Smooth muscle cell (in vitro differentiated cells): ENCODE results near the gene MN1. TPM values are rescaled to one million over a fixed set of nuclear protein-coding genes. Genes with fewer than 3 reads are reported as not detected.

Experiments used
- DNase-seq: peaks from one replicate; lab custom pipeline; 2025; ENCODE audit not compliant: unreplicated experiment; lab: John Stamatoyannopoulos, UW
- H2AFZ ChIP-seq: fragments of 200-600 bp; sonication (generic); 2 replicates; pipeline ENCODE4 v1.6.0; 2016; ENCODE audit warnings: antibody characterized with exemption, low read depth, mild to moderate bottlenecking
- H3F3A ChIP-seq: fragments of 200-600 bp; sonication (generic); 2 replicates; pipeline ENCODE4 v1.6.0; 2017; ENCODE audit warnings: antibody characterized with exemption, low read depth
- H3K27ac ChIP-seq: fragments of 200-600 bp; sonication (generic); 2 replicates; pipeline ENCODE4 v1.5.1; 2016; ENCODE audit warnings: low read depth, mild to moderate bottlenecking
- H3K27me3 ChIP-seq: fragments of 200-600 bp; sonication (generic); 2 replicates; pipeline ENCODE4 v1.6.1; 2016; ENCODE audit warnings: low read depth, mild to moderate bottlenecking
- H3K36me3 ChIP-seq: fragments of 200-600 bp; sonication (generic); 2 replicates; pipeline ENCODE4 v1.5.1; 2016; ENCODE audit warnings: low read depth
- H3K4me1 ChIP-seq: fragments of 200-600 bp; sonication (generic); 2 replicates; pipeline ENCODE4 v1.5.1; 2016; ENCODE audit warnings: low read depth
- H3K4me2 ChIP-seq: fragments of 200-600 bp; sonication (generic); 2 replicates; pipeline ENCODE4 v1.6.0; 2016; ENCODE audit warnings: mild to moderate bottlenecking
- H3K4me3 ChIP-seq: fragments of 200-600 bp; sonication (generic); 2 replicates; pipeline ENCODE4 v1.5.1; 2016; ENCODE audit warnings: mild to moderate bottlenecking
- H3K79me2 ChIP-seq: fragments of 200-600 bp; sonication (generic); 2 replicates; pipeline ENCODE4 v1.6.0; 2016; ENCODE audit warnings: low read depth, mild to moderate bottlenecking
- H3K9ac ChIP-seq: fragments of 200-600 bp; sonication (generic); 2 replicates; pipeline ENCODE4 v1.6.0; 2016; ENCODE audit warnings: low read depth
- H3K9me3 ChIP-seq: fragments of 200-600 bp; sonication (generic); replicated peaks from 2 replicates; pipeline ENCODE4 v1.5.1; 2016; ENCODE audit warnings: low read depth
- H4K20me1 ChIP-seq: fragments of 200-600 bp; sonication (generic); 2 replicates; pipeline ENCODE4 v1.6.0; 2016; ENCODE audit warnings: low read depth
- WGBS: methylation state at CpG from one replicate; pipeline ENCODE4 v1.1.7; 2016; ENCODE audit warnings: low lambda C conversion rate; 5-methylcytosine and 5-hydroxymethylcytosine counted together
- polyA plus RNA-seq: library from polyadenylated mRNA; unstranded; fragments of >200 nt; fragmentation: Nextera tagmentation; extraction: Ambion mirVana; gene quantifications from 2 replicates; pipeline ENCODE4 v1.2.1, GENCODE V29; 2016
- total RNA-seq: library from RNA; depleted of rRNA; stranded (reverse); fragments of >200 nt; gene quantifications from 2 replicates; pipeline ENCODE4 v1.2.3, GENCODE V29; 2014
- TF ChIP-seq, protein P1 (sequence below): fragments of 200-600 bp; sonication (generic); IDR thresholded peaks from 2 replicates; pipeline ENCODE4 v1.5.1; 2017; ENCODE audit warnings: borderline replicate concordance, mild to moderate bottlenecking, antibody characterized with exemption; ENCODE audit not compliant: insufficient read depth, poor library complexity, severe bottlenecking

MN1 gene
- total and polyA plus RNA-seq, 2 experiments from 2014 or later: 0.98 to 3.3 TPM

DNA sequence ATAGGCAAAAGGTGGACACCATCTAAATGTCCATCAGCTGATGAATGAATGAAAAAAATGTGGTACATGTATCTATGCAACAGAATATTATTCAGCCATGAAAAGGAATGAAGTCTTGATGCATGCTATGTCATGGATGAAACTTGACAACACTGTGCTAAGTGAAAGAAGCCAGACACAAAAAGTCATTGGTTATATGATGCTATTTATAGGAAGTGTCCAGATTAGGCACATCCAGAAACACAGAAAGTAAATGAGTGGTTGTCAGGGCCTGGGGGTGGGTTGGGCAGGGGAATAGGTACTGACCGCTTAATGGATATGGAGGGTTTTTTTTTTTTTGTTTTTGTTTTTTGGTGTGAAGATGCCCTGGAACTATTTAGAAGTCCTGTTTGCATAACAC lies 21.7 kb upstream of the MN1 start:
- DNase-seq: no peak
- Histone ChIP-seq H3F3A (no peaks in the 10 kb centered on the region), H3K79me2 (no peaks in the 10 kb centered on the region), H3K9me3 (no peaks in the 10 kb centered on the region), H3K9ac (no peak overlapping the region), H2AFZ (no peak overlapping the region), H4K20me1 (no peaks in the 10 kb centered on the region), H3K4me3 (no peak overlapping the region), H3K4me2 (no peak overlapping the region), H3K27me3 (no peaks in the 10 kb centered on the region), H3K27ac (no peak overlapping the region), H3K4me1 (no peaks in the 10 kb centered on the region), H3K36me3 (no peaks in the 10 kb centered on the region)
- 89% methylated on average over 1 of the region's 1 CpG for WGBS
- TF ChIP-seq, protein P1, sequence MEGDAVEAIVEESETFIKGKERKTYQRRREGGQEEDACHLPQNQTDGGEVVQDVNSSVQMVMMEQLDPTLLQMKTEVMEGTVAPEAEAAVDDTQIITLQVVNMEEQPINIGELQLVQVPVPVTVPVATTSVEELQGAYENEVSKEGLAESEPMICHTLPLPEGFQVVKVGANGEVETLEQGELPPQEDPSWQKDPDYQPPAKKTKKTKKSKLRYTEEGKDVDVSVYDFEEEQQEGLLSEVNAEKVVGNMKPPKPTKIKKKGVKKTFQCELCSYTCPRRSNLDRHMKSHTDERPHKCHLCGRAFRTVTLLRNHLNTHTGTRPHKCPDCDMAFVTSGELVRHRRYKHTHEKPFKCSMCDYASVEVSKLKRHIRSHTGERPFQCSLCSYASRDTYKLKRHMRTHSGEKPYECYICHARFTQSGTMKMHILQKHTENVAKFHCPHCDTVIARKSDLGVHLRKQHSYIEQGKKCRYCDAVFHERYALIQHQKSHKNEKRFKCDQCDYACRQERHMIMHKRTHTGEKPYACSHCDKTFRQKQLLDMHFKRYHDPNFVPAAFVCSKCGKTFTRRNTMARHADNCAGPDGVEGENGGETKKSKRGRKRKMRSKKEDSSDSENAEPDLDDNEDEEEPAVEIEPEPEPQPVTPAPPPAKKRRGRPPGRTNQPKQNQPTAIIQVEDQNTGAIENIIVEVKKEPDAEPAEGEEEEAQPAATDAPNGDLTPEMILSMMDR: no peak

DNA sequence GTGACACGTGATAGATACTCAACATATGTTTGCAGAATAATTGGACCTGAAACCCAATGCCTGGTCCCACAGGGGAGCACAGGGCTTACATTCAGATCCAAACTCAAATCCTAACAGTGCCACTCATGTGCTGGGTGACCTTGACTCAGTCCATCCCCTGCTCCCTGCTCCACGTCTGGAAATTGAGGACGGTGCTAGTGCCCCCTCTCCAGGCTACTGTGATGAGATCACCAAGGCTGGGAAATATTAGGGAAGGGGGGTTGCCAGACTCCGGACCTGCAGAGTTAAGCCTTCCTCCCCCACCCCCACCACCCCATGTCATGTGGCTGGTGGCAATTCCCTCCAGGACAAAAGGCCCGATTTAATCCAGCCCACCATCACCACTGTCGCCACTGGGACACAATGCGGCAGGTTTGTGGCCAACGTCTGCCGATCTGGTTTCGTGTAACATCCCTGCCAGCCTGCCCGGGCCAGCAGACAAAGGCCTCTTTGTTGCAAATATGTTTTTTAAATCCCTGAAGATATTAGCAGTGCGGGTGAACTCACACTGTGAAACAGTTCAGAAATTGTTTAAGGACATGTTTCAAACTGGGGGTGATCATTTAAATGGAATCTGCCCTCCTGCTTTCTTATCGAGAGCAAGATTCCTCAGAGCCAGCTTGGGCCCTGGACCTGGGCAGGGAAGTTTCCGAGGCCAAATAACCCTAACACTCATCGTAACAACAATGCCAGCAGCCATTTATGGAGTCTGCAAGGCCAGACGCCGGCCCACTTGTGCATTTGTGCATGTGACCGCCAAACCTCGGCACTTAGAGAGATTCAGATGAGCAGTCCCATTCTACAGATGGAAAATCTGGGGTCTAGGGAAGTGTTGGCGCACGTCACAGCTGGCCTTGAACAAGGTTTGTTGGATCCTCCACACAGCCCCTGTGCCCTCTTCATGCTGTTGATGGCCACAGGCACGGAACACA lies 19.6 kb upstream of the MN1 start:
- no peak overlapping the region for H3K9ac ChIP-seq
- H3K27ac ChIP-seq: no peak overlapping the region
- no peaks in the 10 kb centered on the region for H3K9me3 ChIP-seq
- H3K27me3 ChIP-seq: peaks cover 14% of the 10 kb centered on the region
- WGBS: 62% methylated on average over 22 of the region's 22 CpGs
- TF ChIP-seq, protein P1: no peak
- no peak overlapping the region for H3K4me2 ChIP-seq
- no peak overlapping the region for H2AFZ ChIP-seq
- no peak overlapping the region for H3K4me3 ChIP-seq
- no peaks in the 10 kb centered on the region for H3F3A ChIP-seq
- no peaks in the 10 kb centered on the region for H3K36me3 ChIP-seq
- no peak for DNase-seq
- H4K20me1 ChIP-seq: no peaks in the 10 kb centered on the region
- no peaks in the 10 kb centered on the region for H3K4me1 ChIP-seq
- H3K79me2 ChIP-seq: no peaks in the 10 kb centered on the region

DNA sequence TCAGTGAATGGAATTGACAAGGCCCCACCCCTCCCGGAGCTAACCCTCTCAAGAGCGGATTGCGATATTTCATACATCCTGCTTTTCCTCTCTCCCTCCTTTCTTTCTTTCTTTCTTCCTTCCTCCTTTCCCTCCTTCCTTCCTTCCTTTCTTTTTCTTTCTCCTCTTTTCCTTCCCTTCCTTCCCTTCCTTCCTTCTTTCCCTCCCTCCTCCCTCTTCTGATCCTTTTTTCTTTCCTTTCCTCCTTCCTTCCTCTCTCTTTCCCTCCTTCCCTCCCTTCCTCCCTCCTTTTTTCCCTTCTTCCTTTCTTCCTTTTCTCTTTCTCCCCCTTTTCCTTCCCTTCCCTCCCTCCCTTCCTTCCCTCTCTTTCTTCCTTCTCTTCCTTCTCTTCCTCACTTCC lies 15.0 kb upstream of the MN1 start:
- 97% methylated on average over 3 of the region's 3 CpGs for WGBS

More for the DNA sequence above, 15.0 kb upstream of the MN1 start:
- no peak for DNase-seq
- H3K27me3 ChIP-seq: peaks cover 28% of the 10 kb centered on the region
- no peaks in the 10 kb centered on the region for H3F3A ChIP-seq
- no peaks in the 10 kb centered on the region for H4K20me1 ChIP-seq
- H3K9me3 ChIP-seq: no peaks in the 10 kb centered on the region
- TF ChIP-seq, protein P1: no peak
- no peaks in the 10 kb centered on the region for H3K79me2 ChIP-seq
- H3K4me2 ChIP-seq: no peak overlapping the region
- no peak overlapping the region for H3K9ac ChIP-seq
- H3K36me3 ChIP-seq: no peaks in the 10 kb centered on the region
- no peak overlapping the region for H3K27ac ChIP-seq
- no peak overlapping the region for H3K4me3 ChIP-seq
- H3K4me1 ChIP-seq: no peaks in the 10 kb centered on the region
- H2AFZ ChIP-seq: no peak overlapping the region
